ENCODE data around the gene EIF6.
A peak's percentile ranks its signal among the peaks of the same experiment; 100 is the strongest.

Gene EIF6

GRCh38 chr20:35314816-35315631 is 30.5 kb upstream of the EIF6 start:
- DNase-seq (ENCODE audit: low read depth, low spot score): no peak

DNA sequence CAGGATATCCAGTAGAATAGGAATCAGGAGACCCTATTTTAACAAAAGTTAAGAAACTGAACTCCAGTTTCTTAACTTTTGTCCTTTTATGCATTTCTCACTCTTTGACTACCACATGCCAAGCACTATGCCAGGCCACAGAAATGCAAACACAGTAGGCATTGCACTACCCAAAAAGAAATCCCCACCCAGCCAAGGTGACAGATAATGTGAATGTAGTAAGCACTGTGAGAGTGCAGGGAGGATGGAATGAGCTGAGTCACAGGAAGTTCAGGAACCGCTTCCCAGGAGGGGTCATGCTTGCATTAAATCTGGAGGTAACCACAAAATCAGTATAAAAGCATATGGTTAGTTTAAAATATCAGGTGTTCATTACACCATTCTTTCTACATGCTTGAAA is 27.7 kb upstream of the EIF6 start:
- DNase-seq (ENCODE audit: low read depth, low spot score): no peak

DNA sequence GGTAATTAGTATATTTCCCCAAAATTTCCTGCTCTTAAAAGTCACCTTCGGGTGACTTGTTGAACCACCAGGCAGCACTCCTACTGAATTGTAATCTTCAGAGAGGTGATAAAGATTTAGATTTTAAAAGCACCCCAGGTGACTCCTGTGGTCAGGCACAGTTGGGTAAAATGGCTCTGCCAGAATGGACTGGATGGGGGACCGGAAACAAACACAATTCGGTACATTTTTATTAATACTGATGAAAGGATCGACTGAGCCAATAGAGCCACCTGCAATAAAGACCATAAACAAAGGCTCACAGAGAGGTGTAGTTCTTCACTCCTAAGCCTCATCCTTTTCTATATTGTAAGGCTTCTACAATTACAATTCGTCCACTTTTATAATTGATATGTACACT is 27.2 kb upstream of the EIF6 start:
- DNase-seq (ENCODE audit: low read depth, low spot score): no peak

- DNase-seq (ENCODE audit: low read depth, low spot score): no peak
Measured at GRCh38 chr20:35311409-35311808, 26.8 kb upstream of the EIF6 start.

- DNase-seq (ENCODE audit: low read depth, low spot score): no peak
Measured at GRCh38 chr20:35307666-35308653, 23.4 kb upstream of the EIF6 start.

GRCh38 chr20:35306931-35307517 is 22.5 kb upstream of the EIF6 start:
- no peak for DNase-seq (ENCODE audit: low read depth, low spot score)

DNA sequence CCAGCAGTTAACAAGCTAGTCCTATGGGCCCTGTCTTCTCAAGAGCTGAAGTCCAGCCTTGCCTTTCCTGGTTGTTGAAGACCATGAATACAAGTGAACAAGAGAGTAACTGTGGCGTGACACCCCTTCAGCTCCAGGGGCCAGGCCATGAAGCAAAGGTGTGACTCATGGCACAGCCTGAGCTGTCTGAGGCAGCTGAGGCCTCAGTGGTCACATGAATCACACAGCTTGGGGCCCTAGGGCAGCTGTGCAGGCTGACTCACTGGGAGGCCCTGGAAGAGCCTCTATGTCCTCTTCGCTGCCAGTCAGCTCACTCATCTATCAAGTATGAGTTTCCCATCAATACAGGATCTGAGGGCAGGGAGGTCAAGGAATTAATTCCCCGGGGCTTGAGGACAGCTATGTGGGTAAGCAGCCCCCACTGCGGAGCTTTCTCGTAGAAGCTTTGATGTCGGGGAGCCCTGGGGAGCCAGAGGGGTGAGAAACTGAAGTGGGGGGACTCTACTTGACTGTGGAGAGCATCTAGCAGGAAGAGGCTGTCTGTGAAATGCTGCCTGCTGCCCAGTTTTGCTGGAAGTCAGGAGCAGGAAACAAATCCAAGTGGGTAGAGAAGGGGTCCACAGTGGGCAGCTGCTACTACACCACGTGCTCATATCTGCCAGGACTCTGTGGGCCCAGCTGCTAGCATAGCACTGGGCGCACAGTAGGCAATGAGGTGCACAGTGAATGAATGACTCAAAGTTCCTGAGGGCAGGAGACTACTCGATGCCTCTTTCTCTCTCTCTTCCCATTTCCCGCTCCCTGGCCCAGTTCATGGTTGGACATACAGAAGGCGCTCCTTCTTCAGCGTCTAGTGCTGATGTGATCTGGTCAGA is 21.3 kb upstream of the EIF6 start:
- DNase-seq (ENCODE audit: low read depth, low spot score): peak; percentile 93

- DNase-seq (ENCODE audit: low read depth, low spot score): no peak
Measured at GRCh38 chr20:35304956-35305355, 20.4 kb upstream of the EIF6 start.

GRCh38 chr20:35303735-35304491 is 19.3 kb upstream of the EIF6 start:
- DNase-seq (ENCODE audit: low read depth, low spot score): no peak

- no peak for DNase-seq (ENCODE audit: low read depth, low spot score)
Measured at GRCh38 chr20:35303382-35303734, 18.8 kb upstream of the EIF6 start.

- no peak for DNase-seq (ENCODE audit: low read depth, low spot score)
Measured at GRCh38 chr20:35302421-35303335, 18.1 kb upstream of the EIF6 start.

DNA sequence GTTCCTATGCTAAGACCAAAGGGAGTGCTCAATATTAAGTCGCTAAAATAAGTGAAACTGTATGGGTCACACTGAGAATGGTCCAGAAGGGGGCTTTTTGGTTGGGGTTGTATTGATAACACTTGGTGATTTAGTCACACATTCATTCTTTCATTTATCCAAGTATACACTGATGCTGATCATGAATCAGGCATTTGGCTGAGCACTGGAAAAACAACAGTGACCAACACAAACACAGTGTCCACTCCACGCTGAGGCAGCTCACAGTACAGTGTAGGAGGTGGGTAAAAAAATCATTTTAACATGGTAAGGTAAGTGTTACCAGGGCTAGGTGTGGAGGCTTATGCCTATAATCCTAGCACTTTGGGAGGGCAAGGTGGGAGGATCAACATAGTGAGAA is 16.9 kb upstream of the EIF6 start:
- DNase-seq (ENCODE audit: low read depth, low spot score): no peak

DNA sequence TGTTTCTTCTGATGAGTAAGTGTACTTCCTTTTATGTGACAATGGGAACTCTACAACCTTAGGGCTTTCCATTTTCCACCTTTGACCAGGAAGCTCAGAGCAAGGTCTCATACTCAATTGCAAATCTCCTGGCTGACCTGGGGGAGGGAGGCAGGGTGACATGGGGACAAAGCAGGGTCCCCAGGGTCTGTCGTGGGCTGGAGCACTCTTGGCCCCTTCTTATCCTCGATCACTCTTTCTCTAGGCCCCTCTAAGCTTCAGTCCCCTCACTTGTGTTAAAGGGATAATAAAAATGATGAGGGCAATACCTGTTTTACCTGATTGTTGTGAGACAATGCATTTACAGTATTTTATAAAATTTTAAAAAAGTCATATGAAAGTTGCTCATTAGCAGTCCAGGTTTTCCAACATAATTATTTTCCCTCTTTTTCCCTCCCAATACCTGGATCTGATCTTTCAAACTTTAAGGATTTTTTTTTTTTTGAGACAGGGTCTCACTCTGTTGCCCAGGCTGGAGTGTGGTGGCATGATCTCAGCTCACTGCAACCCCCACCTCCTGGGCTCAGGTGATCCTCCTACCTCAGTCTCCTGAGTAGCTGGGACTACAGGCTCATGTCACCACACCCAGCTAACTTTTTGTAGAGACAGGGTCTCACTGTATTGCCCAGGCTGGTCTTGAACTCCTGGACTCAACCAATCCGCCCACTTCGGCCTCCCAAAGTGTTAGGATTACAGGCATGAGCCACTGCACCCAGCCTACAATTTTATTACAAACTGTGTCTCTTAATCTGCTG is 16.1 kb upstream of the EIF6 start:
- DNase-seq (ENCODE audit: low read depth, low spot score): no peak

DNA sequence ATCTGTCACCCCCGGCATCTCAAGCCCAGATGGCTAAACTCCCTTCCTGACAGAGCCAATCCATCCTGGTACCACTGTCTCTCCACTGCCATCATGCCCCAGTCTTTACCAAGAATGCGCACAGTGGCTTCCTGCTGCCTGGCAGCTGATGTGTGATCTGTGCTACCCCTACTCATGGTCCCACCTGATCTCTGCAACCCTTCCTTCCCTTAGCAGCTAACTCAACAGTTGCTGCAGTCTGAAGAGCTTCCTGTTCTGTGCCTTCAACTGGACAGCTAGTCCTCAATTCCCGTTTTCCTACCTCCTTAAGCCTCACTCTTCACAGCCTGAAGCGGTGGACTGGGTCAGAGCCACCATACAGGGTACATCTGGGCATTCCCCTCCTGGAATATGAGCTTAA is 15.2 kb upstream of the EIF6 start:
- no peak for DNase-seq (ENCODE audit: low read depth, low spot score)

DNA sequence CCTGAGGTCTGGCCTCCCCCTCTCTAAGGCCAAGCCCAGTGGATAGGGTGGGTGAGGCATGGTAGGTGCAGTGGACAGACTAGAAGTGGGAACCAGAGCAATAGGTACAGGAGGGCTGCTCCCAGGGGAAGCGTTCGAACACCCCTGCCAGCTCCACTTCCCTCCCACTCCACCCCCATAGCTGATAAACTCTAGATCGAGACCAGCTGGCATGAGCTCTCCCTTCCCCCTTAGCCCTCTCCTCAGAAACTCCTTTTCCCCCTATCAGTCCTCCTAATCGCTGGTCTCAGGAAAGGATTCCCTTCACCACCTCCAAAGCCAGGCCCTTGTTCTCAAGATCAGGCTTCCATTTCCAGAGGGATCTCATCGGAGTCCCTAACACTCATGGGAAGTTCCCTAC is 13.7 kb upstream of the EIF6 start:
- DNase-seq (ENCODE audit: low read depth, low spot score): no peak

DNA sequence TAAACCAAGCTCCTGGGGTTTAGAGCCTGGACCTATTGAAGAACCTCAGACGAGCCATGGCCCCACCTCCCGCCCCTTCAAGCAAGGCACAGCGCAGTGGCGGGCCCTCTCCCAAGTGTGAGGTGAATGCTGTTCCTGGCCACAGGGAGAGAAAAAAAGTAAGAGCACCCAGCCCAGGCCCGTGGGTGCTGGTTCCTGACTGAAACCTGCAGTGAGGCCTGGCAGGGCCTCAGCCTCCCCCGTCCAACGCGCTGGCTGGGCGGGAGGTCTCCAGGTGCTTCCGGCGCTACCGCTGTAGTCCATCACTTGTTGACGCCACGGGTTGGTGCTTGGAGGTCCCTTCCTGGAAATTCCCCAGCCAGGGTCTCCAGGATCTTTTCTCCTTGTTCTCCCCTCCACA is 13.2 kb upstream of the EIF6 start:
- DNase-seq (ENCODE audit: low read depth, low spot score): no peak

DNA sequence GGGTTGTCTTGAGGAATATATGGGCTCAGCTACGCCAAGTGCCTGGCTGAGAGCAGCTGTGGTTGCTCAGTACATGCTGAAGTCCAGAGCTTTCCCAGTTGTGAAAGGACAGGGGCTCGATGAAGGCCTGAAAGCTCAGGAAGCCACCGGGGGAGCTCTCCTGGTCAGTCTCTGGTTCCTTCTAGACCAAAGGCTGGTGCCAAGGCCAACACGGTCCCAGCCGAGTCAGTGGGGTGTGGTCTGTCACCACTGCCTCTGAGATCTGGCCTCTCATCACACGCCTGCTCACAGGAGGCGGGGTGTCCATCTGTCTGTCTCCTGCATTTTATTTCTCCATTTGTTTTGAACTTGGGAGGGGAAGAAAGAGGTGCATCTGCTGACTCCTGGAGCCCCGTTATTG is 12.6 kb upstream of the EIF6 start:
- DNase-seq (ENCODE audit: low read depth, low spot score): no peak

DNA sequence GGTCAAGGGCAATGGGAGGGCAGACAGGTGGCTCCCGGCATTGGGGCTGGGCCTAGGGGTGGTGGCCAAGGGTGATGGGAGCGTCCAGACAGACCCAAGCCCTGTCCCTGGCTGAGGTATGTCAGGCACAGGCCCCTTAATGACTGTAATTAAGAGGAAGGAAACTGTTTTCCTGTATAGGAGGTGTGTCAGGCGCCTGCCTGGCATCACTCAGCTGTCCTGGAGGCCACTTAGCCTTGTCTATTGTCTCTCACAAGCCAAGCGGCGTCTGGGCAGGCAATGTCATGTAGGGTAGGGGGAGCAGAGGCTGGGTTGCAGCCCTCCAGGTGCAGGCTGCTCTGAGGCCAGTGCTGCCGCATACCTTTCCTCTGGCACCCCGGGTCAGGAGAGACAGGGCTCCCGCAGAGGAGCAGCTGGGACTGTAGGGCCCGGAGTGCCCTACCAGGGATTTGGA is 11.6 kb upstream of the EIF6 start:
- no peak for DNase-seq (ENCODE audit: low read depth, low spot score)

DNA sequence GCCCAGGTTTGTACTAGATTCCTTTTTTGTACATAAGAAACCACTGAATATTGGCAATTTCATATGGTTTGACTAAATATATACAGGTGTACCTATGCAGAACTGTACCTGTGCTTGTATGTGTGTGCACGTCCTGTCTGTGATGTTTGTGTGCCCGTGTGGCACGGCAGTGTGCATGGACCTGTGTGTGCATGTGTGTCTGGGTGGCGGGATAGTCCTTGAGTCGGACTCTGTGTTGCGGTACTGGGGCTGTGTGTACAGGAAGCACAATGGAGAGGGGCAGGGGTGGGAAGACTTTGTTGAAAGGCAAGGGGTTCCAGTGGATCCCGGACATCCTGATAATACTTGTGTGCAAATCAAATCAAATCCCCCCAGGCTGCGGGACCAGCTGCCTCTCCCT is 11.1 kb upstream of the EIF6 start:
- DNase-seq (ENCODE audit: low read depth, low spot score): no peak

Data from smooth muscle cell of the brain vasculature (primary cell).